Measurements from ENCODE around the gene LASP1.

The LASP1 gene

GRCh38 chr17:38870259-38871165 lies 654 bp downstream of the LASP1 start:
- peak; percentile 72 for DNase-seq

- DNase-seq: peak; percentile 84
These were observed 1.6 kb downstream of the LASP1 start for GRCh38 chr17:38871247-38872015.

- DNase-seq: no peak
These were observed 2.2 kb downstream of the LASP1 start for GRCh38 chr17:38872027-38872511.

DNA sequence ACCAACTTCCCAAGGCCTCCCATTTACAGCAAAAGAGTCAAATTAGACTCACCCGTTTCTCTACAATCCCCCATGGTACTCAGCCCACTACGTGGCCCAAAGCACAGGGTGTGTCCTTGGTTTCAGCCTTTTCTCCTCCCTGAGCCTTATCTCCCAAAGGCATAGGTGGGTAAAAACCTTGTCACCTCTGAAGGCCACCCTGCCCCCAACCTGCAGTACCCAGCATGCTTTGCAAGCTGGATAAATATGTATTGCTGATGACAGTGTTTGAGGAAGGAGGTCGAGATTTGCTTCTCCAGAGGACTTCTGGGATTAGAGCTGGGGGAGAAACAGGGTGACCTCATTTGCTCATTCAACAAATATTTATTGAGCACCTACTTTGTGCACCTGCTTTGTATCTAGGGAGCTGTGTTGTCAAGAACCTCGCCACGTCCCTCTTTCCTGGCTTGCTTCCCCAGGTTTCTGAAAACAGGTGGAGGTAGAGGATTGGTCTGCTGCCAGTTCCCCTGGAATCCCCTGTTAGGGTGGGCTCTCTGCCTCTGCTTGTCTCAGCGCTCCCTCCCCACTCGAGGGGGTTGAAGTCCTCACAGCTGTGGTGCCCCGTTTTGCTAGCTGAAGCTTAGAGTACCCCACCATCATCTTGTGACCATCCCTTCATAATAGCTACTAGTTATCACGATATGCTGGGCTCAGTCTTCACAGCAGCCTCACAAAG lies 3.0 kb downstream of the LASP1 start:
- no peak for DNase-seq

- peak; percentile 38 for DNase-seq
These were observed 4.0 kb downstream of the LASP1 start for GRCh38 chr17:38873640-38874380.

DNA sequence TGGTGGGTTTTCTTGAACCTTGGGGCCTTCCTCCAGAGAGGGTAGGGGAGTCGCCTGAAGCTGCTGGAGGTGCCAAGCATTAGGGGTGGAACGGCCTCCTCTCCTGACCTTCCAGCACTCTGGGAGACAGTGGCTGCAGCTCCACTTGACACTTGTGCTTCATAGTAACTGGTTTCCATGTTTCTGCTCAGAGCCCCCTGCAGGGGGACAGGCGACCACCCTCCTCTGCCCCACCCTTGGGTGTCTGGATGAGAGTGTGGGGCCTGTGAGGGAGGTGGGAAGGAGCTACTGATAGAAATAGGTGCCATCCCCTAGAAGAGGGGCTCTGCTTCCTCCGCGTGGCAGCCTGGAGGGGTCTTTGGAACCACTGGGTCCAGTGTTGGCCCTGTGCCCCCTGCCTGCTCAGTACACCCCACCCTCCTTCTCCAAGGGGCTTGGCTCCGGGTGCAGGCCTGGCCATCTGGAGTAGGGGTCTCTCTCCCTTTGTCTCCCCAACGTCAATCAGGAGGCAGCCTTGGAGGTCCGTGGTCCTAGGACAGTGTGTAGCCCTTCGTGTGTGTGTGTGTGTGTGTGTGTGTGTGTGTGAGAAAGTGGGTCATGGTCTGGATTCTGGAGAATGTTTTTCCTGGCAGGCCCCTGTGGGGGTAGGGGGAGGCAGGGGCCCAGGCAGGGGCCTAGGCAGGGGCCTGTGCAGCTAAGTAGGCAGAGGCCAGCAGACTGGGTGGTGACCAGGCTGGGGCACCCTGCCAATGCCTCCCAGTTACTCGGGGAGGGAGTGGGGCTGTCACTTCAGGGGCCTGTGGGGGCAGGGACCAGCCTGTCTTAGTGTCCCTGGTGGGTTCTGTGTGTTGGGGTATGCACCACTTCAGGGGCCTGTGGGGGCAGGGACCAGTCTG lies 4.9 kb downstream of the LASP1 start:
- no peak for DNase-seq

DNA sequence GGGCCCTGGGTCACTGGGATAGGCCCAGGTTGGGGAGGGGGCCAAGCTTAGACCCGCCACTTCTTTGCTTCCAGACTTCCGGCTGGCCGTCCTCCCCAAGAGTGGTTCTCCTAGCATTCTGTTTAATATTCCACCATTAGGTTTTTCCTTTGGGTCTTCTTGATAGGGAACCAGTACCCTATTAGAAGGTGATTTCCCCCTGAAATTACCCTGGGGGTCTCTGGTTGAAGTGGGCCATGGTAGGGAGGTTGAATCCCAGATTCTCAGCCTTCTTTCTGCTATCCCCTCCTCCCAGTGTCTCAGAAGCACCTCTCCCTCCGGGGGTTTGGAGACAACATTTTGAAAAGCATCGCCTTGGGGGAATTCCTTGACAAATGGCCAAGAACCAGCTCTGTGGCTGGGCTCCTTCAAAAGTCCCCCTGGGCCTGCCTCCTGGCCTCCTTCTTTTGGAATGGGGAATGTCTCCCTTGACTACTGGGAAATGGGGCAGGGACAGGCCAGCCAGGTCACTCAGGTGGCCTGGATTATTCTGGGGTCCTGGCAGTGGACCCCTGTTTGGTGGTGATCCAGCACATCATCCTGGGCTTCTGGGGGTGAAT lies 5.7 kb downstream of the LASP1 start:
- no peak for DNase-seq

- no peak for DNase-seq
These were observed 7.4 kb downstream of the LASP1 start for GRCh38 chr17:38877130-38877851.

- DNase-seq: peak; percentile 96
These were observed 10.2 kb downstream of the LASP1 start for GRCh38 chr17:38879878-38880665.

DNA sequence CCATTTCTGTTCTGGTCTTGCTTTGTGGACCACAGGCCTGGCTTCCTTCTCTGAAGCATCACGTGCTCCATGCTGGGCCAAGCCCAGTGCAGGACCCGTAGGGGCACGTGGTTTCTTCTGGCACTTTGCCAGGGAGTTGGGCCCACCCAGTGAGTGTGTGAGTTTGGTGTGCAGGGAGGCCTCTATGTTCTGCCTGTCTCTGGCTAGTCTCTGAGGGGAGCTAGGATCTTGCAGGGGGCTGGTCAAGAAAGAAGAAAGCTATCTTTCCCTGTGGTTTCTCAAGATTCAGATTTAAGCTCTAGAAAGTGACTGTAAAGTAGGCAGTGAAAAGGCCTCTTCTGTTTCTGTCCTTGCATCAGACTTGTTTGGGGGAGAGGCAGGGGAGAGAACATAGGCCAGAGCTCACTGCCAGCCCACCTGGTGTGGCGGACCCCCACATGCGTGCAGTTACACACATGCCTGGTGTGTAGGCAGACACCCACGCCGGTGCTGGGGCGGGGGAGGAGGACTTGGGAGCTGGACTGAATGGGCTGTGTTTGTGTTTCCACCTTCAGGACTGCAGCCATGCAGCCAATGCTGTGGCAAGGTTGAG lies 11.8 kb downstream of the LASP1 start:
- peak; percentile 51 for DNase-seq

GRCh38 chr17:38882870-38883269 lies 13.0 kb downstream of the LASP1 start:
- DNase-seq: no peak

DNA sequence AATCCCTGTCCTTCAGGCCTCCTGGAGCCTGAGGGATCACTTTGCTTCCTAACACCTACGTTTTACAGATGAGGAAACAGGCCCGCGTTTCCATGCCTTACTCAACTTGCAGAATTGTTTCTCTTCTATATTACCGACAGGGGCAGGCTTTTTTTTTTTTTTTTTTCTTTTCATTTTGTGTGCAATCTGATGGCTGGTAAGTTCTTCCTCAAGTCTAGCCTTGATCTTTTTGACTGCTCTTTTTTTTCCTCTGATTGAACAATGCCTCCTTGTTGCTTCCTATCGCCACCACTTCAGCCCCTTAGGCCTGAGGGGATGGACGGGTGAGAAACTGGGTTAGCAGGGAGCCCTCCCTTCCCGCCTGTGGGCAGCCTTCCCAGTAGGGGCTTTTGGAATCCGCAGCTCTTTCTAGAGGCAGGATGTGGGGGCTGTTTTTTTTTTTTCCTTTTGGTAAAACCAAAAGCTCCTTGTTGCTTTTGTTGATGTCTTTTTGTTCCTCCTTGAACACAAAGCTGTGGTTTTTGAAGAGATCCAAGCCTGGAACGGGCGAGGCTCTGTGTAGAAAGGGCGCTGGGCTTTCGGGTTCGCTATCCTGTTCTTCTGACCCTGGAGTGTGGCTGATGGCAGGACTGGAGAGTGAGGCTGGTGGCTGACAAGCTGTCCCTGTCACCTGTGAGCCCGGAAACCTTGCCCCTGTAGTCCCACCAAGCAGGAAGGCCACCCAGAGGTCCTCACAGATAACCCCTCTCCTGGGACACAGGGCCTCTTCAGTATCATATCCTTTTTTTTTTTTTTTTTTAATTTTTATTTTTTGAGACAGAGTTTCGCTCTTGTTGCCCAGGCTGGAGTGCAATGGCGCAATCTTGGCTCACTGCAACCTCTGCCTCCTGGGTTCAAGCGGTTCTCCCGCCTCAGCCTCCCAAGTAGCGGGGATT lies 14.0 kb downstream of the LASP1 start:
- DNase-seq: no peak

- DNase-seq: no peak
These were observed 15.3 kb downstream of the LASP1 start for GRCh38 chr17:38885044-38885727.

- DNase-seq: no peak
These were observed 16.1 kb downstream of the LASP1 start for GRCh38 chr17:38885728-38886642.

GRCh38 chr17:38886643-38887010 lies 16.8 kb downstream of the LASP1 start:
- no peak for DNase-seq

- DNase-seq: no peak
These were observed 19.0 kb downstream of the LASP1 start for GRCh38 chr17:38888842-38889241.
